Fibroblast of lung (primary cell): ENCODE data around the gene LRRTM3. TPM values are rescaled to one million over a fixed set of nuclear protein-coding genes. Genes with fewer than 3 reads are reported as not detected.

Experiments
- DNase-seq, 2 donors: peaks; one replicate each; pipeline versions ENCODE4 v3.0.0 to v3.0.0-alpha.2; 2010; ENCODE audit warnings: low read depth in 2 of 2
- H2AFZ ChIP-seq: 2 replicates; pipeline ENCODE4 v1.5.1; 2012; ENCODE audit warnings: low read length, control low read depth, inconsistent platforms
- H3K27ac ChIP-seq: 2 replicates; pipeline ENCODE4 v1.5.1; 2011; ENCODE audit warnings: low read length, control low read depth; ENCODE audit not compliant: insufficient read depth
- H3K27me3 ChIP-seq: 2 replicates; pipeline ENCODE4 v1.5.1; 2011; ENCODE audit warnings: mild to moderate bottlenecking, low read length; ENCODE audit not compliant: control insufficient read depth, insufficient read depth
- H3K36me3 ChIP-seq: 2 replicates; pipeline ENCODE4 v1.5.1; 2011; ENCODE audit warnings: low read length; ENCODE audit not compliant: control insufficient read depth, insufficient read depth
- H3K4me1 ChIP-seq: 2 replicates; pipeline ENCODE4 v1.5.1; 2011; ENCODE audit warnings: low read length; ENCODE audit not compliant: control insufficient read depth, insufficient read depth; ENCODE audit errors: extremely low read depth
- H3K4me2 ChIP-seq: 2 replicates; pipeline ENCODE4 v1.5.1; 2011; ENCODE audit warnings: low read length, control low read depth; ENCODE audit not compliant: insufficient read depth; ENCODE audit errors: extremely low read depth
- H3K4me3 ChIP-seq, 4 experiments: fragments of 200-600 bp in 1 of 4; sonication (generic) in 1 of 4; replicated peaks in 1 of 4; 2 replicates each; pipeline ENCODE4 v1.5.1; 2011 to 2016; ENCODE audit warnings: low read length in 4 of 4, low read depth in 3 of 4, mild to moderate bottlenecking in 3 of 4, control low read depth in 2 of 4, inconsistent platforms in 1 of 4, mixed read lengths in 1 of 4; ENCODE audit not compliant: insufficient read depth in 1 of 4; ENCODE audit errors: control extremely low read depth in 1 of 4
- H3K79me2 ChIP-seq: 2 replicates; pipeline ENCODE4 v1.5.1; 2012; ENCODE audit warnings: mild to moderate bottlenecking, low read length, inconsistent platforms; ENCODE audit not compliant: control insufficient read depth, insufficient read depth
- H3K9ac ChIP-seq: 2 replicates; pipeline ENCODE4 v1.5.1; 2011; ENCODE audit warnings: mild to moderate bottlenecking, low read length, control low read depth; ENCODE audit not compliant: insufficient read depth
- H3K9me3 ChIP-seq: 2 replicates; pipeline ENCODE4 v1.5.1; 2012; ENCODE audit warnings: low read depth, low read length; ENCODE audit not compliant: control insufficient read depth, insufficient read depth
- H4K20me1 ChIP-seq: 2 replicates; pipeline ENCODE4 v1.5.1; 2011; ENCODE audit warnings: low read length; ENCODE audit not compliant: control insufficient read depth, insufficient read depth; ENCODE audit errors: extremely low read depth
- CTCF ChIP-seq, 2 donors: IDR thresholded peaks in 1 of 2; conservative IDR thresholded peaks in 1 of 2; 1 replicate in 1 of 2; 2 replicates in 1 of 2; pipeline ENCODE4 v1.5.1; 2011 to 2012; ENCODE audit warnings: low read length in 2 of 2, control low read depth in 1 of 2, inconsistent platforms in 1 of 2, low read depth in 1 of 2, mild to moderate bottlenecking in 1 of 2
- EZH2 ChIP-seq: IDR thresholded peaks from 2 replicates; pipeline ENCODE4 v1.5.1; 2012; ENCODE audit warnings: low read length, control low read depth, mild to moderate bottlenecking; ENCODE audit errors: missing control alignments
- polyA plus RNA-seq, 2 donors: library from polyadenylated mRNA; depleted of rRNA in 1 of 2; stranded (reverse) in 1 of 2; unstranded in 1 of 2; fragments of >200 nt; gene quantifications; 2 replicates each; pipeline ENCODE4 v1.2.1, GENCODE V29; 2011 to 2012; ENCODE audit warnings: missing spikeins in 1 of 2
- total RNA-seq: library from RNA; depleted of rRNA; stranded (reverse); fragments of >200 nt; gene quantifications from 2 replicates; pipeline ENCODE4 v1.2.1, GENCODE V29; 2014

Gene LRRTM3
- total and polyA plus RNA-seq, 2 donors (not counting 1 experiment from before 2014, with no cell fraction given), result not detected

GRCh38 chr10:66926841-66927240 is 1.0 kb downstream of the LRRTM3 start:
- H2AFZ ChIP-seq, result no peak overlapping the region
- H3K79me2 ChIP-seq, result no peaks in the 10 kb centered on the region
- H3K27me3 ChIP-seq, result peaks cover 5% of the 10 kb centered on the region
- no peak for TF ChIP-seq CTCF (conservative IDR thresholded peaks at IDR 0.05 in 1 of 2, IDR thresholded peaks at IDR 0.05 in 1 of 2; ENCODE audit: low read depth in 1 of 2, low read length in 2 of 2)
- TF ChIP-seq EZH2, result no peak
- no peak overlapping the region for H3K27ac ChIP-seq
- no peak for DNase-seq
- H3K9ac ChIP-seq, result no peak overlapping the region
- no peak overlapping the region for H3K4me2 ChIP-seq
- H3K36me3 ChIP-seq, result no peaks in the 10 kb centered on the region
- H4K20me1 ChIP-seq, result no peaks in the 10 kb centered on the region
- H3K9me3 ChIP-seq, result no peaks in the 10 kb centered on the region
- H3K4me1 ChIP-seq, result no peaks in the 10 kb centered on the region
- no peak overlapping the region for H3K4me3 ChIP-seq

- DNase-seq, result no peak
- no peaks in the 10 kb centered on the region for H4K20me1 ChIP-seq
- H3K9me3 ChIP-seq, result no peaks in the 10 kb centered on the region
- TF ChIP-seq CTCF (conservative IDR thresholded peaks at IDR 0.05 in 1 of 2, IDR thresholded peaks at IDR 0.05 in 1 of 2; ENCODE audit: low read depth in 1 of 2, low read length in 2 of 2) (no peak), EZH2 (no peak)
- H3K27ac ChIP-seq, result no peak overlapping the region
- no peaks in the 10 kb centered on the region for H3K4me1 ChIP-seq
- H3K9ac ChIP-seq, result no peak overlapping the region
- peak overlapping the region in 1 of 4 experiments; percentile 44 for H3K4me3 ChIP-seq
- no peak overlapping the region for H2AFZ ChIP-seq
- H3K27me3 ChIP-seq, result peaks cover 5% of the 10 kb centered on the region
- no peaks in the 10 kb centered on the region for H3K36me3 ChIP-seq
- no peak overlapping the region for H3K4me2 ChIP-seq
- no peaks in the 10 kb centered on the region for H3K79me2 ChIP-seq
Observed at GRCh38 chr10:66927251-66927935, 1.6 kb downstream of the LRRTM3 start.

GRCh38 chr10:66927971-66928770 is 2.3 kb downstream of the LRRTM3 start:
- Histone ChIP-seq H3K27ac (no peak overlapping the region), H3K9me3 (no peaks in the 10 kb centered on the region), H3K4me3 (peak overlapping the region in 1 of 4 experiments; percentile 44), H2AFZ (no peak overlapping the region), H3K79me2 (no peaks in the 10 kb centered on the region), H3K36me3 (no peaks in the 10 kb centered on the region), H3K4me2 (no peak overlapping the region), H4K20me1 (no peaks in the 10 kb centered on the region), H3K9ac (no peak overlapping the region), H3K27me3 (peaks cover 5% of the 10 kb centered on the region), H3K4me1 (no peaks in the 10 kb centered on the region)
- TF ChIP-seq CTCF (conservative IDR thresholded peaks at IDR 0.05 in 1 of 2, IDR thresholded peaks at IDR 0.05 in 1 of 2; ENCODE audit: low read depth in 1 of 2, low read length in 2 of 2) (no peak), EZH2 (no peak)
- peak; percentile 19 to 23 for DNase-seq
